Bronchial epithelial cell (primary cell): ENCODE data around the gene MYZAP. TPM values are rescaled to one million over a fixed set of nuclear protein-coding genes. Genes with fewer than 3 reads are reported as not detected.

Experiments used
- DNase-seq: peaks from one replicate; pipeline ENCODE4 v3.0.0-alpha.2; 2010; ENCODE audit warnings: low read depth
- FAIRE-seq: peaks from 2 replicates; lab custom pipeline; 2011; peaks lifted over from hg19 to GRCh38; lab: Jason Lieb, UNC
- H3K27me3 ChIP-seq: 2 replicates; pipeline ENCODE4 v1.5.1; 2011; ENCODE audit warnings: low read length; ENCODE audit not compliant: control insufficient read depth, insufficient read depth
- H3K36me3 ChIP-seq: 2 replicates; pipeline ENCODE4 v1.5.1; 2011; ENCODE audit warnings: low read length; ENCODE audit not compliant: control insufficient read depth, insufficient read depth
- H3K4me3 ChIP-seq: 2 replicates; pipeline ENCODE4 v1.5.1; 2011; ENCODE audit warnings: mild to moderate bottlenecking, low read depth, low read length, control low read depth
- total RNA-seq: library from RNA; depleted of rRNA; stranded (reverse); fragments of >200 nt; gene quantifications from 2 replicates; pipeline ENCODE4 v1.2.1, GENCODE V29; 2014
- TF ChIP-seq, protein P1 (sequence below): IDR thresholded peaks from 2 replicates; pipeline ENCODE4 v1.5.1; 2011; ENCODE audit warnings: mild to moderate bottlenecking, moderate library complexity, low read length, control low read depth, inconsistent platforms; ENCODE audit not compliant: insufficient read depth, severe bottlenecking

MYZAP gene
- total RNA-seq, 1 donor from 2014 or later: 2.4 TPM

DNA sequence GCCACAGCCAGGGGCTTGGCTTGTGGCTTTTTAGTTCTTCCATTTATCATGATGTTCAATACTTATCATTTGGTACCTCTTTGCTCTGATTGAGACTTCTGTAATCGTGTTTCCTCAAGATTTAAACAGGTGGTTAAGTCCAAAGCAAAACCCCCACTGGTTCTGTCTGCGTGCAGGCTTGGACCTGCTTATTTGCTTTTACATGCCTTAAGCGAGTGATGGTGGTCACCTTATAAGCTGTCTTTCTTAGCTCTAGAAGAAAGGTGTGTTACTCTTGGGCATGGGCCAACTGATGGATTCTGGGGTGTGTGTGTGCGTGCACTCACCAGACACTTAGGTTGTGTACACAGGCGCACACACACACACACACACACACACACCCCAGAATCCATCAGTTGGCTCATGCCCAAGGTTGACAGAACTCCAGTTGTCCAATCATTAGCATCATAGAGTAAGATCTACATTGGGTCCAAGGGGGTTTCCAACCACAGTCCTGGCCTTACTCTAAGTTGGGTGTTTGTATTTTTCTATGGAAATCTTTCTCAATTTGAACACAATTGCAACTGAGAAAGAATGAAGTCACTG is 1.2 kb downstream of the MYZAP start:
- TF ChIP-seq, protein P1, sequence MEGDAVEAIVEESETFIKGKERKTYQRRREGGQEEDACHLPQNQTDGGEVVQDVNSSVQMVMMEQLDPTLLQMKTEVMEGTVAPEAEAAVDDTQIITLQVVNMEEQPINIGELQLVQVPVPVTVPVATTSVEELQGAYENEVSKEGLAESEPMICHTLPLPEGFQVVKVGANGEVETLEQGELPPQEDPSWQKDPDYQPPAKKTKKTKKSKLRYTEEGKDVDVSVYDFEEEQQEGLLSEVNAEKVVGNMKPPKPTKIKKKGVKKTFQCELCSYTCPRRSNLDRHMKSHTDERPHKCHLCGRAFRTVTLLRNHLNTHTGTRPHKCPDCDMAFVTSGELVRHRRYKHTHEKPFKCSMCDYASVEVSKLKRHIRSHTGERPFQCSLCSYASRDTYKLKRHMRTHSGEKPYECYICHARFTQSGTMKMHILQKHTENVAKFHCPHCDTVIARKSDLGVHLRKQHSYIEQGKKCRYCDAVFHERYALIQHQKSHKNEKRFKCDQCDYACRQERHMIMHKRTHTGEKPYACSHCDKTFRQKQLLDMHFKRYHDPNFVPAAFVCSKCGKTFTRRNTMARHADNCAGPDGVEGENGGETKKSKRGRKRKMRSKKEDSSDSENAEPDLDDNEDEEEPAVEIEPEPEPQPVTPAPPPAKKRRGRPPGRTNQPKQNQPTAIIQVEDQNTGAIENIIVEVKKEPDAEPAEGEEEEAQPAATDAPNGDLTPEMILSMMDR: no peak
- DNase-seq (peak; percentile 63), FAIRE-seq (no peak)
- Histone ChIP-seq H3K4me3 (peak overlapping the region; percentile 56), H3K27me3 (no peaks in the 10 kb centered on the region), H3K36me3 (no peaks in the 10 kb centered on the region)

DNA sequence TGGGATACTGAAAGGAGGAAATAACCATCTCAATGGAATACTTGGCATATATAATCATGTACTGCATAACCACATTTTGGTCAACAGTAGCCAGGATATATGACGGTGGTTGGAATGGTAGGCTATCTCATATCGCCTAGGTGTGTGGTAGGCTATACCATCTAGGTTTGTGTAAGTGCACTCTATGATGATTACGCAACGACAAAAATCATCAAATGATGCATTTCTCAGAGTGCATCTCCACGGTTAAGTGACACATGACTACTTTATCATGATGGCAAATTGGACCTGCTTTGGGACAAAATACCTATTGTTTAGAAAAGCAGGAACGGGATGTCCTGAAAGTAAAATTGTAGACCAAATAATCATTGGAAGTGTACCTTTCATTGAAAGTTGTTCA is 2.8 kb downstream of the MYZAP start:
- no peak for FAIRE-seq
- DNase-seq: no peak
- Histone ChIP-seq H3K4me3 (no peak overlapping the region), H3K36me3 (no peaks in the 10 kb centered on the region), H3K27me3 (no peaks in the 10 kb centered on the region)
- TF ChIP-seq, protein P1: no peak

DNA sequence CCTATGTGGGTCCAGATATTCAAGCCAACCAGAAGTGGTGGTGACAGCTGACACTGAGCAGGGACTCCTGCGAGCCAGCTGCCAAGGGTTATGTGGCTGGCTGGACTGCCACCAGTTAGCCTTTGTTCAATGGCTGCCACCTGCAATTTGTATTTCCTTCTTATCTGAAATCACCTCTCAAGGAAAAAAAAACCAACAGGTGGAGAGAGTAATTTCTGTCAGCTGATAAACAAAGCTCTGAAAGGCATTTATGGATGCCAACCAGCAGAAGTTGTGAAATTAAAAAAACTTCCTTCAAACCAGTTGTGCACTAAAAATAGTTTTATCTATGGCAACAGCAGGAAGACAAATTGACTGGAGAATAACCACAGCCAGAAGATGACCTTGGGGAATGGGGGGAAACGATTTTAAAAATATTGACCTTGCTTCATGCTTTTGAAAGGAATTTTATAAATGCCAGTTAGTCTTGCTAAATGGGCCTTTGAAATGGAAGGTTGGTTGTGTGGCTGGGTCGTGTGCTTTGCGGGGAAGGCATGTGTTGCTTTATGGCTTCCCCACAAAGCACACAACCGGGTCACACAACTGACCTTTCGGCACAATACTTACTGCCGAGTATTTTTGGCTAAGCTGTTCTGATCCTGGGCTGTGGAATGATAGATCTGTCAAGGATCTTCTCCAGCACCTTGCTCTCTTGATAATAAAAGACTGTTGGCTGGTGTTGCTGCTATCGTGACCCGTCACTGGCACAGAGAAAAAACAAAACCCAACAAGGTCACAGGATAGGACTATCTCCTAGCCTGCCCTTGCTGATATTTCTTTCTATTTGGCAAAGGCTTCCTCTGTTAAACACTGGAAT is 3.5 kb downstream of the MYZAP start:
- DNase-seq (no peak), FAIRE-seq (no peak)
- H3K27me3 ChIP-seq: no peaks in the 10 kb centered on the region
- no peaks in the 10 kb centered on the region for H3K36me3 ChIP-seq
- H3K4me3 ChIP-seq: no peak overlapping the region
- TF ChIP-seq, protein P1: no peak

DNA sequence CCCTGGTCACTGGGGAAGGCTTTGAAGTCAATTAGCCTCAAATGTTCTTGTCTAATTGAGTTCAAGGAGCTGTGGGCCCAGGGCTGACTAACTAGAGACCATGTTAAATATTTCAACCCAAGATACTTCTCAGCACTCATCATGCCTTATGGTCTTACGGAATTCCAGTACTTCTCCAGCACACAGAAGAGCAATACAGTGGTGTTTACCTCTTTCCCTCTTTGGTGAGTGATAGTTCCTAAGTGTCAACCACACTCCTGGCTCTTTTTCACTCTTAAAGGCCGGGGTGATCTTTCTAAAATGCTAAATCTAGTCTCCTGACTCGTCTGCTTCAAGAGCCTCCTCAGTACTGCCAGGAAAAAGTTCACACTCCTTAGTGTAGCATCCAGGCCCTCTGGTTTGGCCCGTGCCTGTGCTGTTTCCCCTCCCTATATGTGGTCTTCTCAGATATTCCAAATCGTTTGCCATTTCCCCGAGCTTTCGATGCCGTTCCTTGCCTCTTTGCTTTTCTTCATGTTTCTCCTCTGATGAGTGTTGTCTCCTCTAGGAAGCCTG is 4.7 kb downstream of the MYZAP start:
- DNase-seq (no peak), FAIRE-seq (peak; percentile 97)
- TF ChIP-seq, protein P1: no peak
- no peaks in the 10 kb centered on the region for H3K36me3 ChIP-seq
- no peaks in the 10 kb centered on the region for H3K27me3 ChIP-seq
- H3K4me3 ChIP-seq: no peak overlapping the region

DNA sequence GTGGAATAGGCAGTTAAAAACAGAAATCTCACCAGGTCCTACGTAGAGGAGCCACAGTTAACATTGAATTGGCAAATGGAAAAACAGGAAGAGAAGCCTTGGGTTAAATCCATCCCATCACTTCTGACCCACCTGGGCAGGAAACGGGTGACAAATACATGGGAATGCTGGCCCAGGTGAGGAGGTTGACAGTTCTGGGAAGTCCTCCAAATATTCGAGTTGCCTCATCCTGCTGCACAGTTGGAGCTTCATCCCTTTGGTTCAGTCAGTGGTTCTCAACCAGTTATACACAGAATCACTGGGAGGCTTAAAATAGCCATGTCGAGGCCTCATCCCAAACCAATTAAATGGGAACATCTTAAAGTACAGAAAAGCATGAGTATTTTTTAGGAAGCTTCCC is 5.3 kb downstream of the MYZAP start:
- no peak for FAIRE-seq
- no peaks in the 10 kb centered on the region for H3K27me3 ChIP-seq
- H3K4me3 ChIP-seq: no peak overlapping the region
- TF ChIP-seq, protein P1: no peak
- no peaks in the 10 kb centered on the region for H3K36me3 ChIP-seq
- DNase-seq: peak; percentile 78
